RCC 7860 (cell line): Measurements from ENCODE around the gene FLRT3.

Source experiments
- DNase-seq: peaks from one replicate; pipeline ENCODE4 v3.0.0-alpha.2; 2015; ENCODE audit warnings: low spot score
- FAIRE-seq: peaks from 2 replicates; lab custom pipeline; 2012; peaks lifted over from hg19 to GRCh38; lab: Jason Lieb, UNC

FLRT3 gene

DNA sequence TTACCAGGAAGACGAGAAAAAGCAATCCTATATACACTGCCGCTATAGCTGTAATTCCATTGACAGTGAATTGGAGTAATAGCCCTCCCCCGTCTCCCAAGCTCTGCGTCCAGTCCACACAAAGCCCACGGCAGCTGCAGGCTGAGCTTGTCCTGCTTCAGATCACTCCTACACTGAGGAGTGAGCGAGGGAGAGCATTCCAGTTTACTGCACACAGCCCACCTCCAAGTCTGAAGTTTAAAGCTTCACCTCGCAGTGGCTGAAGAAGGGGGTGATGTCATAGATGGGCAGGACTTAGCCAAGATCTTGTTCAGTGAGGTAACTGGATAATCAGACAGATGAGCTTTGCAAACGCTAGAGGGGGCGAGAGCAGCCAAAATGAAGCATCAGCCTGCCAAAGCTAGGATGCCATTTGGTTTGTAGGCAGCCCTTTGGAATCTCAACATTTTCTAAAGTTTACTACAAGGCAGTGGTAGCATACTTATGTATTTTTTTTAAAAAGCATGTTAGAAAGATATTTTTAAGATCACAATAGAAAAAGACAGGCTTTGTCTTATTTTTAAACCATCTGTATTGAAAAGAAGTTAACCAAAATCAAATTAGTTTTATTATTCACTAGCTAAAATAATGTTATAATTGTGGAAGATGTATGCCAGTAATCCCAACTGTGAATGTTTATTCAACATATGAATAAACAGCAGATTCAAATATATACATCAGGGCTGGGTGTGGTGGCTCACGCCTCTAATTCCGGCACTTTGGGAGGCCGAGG is at the start of gene FLRT3:
Gene FLRT3 (minus strand): TSS at position 213 of the 772 bp plus-strand sequence. CDS start 10,106 bp downstream, outside the sequence.
- DNase-seq = peak; percentile 76
- FAIRE-seq = peak; percentile 84

DNA sequence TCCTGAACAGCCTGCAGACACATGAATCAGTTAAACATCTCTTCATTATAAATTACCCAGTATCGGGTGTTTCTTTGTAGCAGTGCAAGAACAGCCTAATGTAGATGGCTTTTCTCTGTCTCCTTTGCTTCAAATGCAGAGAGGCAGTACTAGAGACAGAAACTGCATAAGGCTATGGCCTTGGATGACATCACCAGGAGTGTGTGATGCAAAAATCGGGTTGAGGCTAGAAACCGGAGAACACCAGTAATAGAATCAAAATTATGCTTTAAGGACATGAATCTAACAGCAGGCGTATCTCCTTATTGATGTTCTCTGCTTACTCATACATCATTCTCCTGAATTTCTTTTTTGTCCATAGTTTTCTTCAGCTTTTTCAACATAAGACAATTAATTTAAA is 49.3 kb upstream of the FLRT3 start:
- FAIRE-seq = no peak

DNA sequence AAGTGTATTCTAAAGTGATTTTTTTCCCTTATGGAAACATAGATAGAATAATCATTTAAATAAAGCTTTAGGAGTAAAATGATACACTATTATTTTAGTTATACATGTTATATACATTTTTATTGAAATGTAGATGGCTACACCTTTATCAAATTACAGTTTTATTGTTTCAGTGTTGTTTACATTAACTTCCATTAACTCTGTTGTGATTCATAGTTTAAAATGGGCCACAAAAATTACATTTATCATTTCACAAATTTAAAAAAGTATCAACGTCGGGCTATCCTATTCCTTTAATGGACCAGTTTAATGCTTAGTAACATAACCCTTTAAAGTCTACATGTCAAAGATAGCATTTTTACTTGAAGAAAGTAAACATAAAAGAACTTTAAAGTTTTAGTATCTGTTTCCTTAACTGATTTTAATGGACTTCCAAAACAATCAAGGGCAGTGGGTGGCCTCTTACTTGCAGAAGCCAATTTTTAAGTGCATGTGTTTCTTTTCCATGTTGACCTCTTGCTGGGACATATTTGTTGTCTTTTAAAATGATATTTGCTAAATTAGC is 47.8 kb upstream of the FLRT3 start:
- no peak for FAIRE-seq
- DNase-seq = no peak

More for the DNA sequence above, 49.3 kb upstream of the FLRT3 start:
- DNase-seq = no peak

DNA sequence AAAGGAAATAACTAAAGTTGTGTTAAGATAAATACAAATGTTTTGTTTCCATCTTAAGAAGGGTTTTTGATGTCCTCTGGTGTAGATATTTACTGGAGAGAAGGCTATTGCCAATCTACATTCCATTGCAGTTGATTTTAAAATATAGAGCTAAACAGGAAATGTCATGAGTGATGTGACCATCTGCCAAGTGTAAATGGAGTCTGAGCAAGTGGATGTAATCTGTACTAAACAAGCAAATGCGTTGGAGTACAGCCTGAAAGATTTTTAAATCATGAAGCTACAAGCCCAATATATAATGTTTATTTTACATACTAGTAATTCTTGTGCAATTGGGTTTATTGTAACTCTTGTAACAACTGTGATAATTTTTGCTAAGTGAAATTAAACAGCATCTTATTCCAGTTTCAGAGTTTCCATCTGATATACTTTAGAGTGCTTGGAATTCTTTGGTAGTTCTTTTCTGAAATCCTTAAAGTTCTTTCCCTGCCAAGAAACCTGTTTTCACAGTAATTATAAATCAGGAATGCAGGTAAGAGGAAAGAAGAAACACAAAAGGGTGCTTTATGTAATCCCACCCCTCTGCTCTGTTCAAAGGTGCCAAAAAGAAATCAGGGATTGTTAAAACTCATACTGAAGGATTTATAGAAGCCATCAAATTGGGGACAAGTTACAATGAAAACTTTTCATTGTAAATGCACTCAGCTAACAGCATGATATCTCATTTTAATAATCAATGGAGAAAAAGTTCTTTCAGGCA is 47.2 kb upstream of the FLRT3 start:
- DNase-seq (no peak), FAIRE-seq (no peak)

DNA sequence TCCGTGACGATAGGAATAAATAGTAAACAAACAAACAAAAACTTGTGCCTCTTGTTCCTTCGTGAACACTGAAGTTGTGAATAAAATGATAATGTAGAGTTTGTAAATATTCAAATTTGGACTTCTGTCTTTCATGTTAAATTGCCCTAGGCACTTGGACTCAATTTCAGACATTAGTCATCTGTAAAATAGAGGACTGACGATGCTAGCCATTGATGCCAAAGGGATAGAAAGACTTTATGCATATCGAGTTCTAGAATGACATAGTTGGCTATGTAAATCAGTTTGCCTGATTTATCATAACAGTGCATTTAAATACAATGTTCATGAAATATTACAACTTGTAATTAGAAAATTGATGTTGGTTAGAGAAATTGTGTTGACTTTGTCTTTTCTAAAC is 45.9 kb upstream of the FLRT3 start:
- DNase-seq = no peak
- FAIRE-seq = no peak

DNA sequence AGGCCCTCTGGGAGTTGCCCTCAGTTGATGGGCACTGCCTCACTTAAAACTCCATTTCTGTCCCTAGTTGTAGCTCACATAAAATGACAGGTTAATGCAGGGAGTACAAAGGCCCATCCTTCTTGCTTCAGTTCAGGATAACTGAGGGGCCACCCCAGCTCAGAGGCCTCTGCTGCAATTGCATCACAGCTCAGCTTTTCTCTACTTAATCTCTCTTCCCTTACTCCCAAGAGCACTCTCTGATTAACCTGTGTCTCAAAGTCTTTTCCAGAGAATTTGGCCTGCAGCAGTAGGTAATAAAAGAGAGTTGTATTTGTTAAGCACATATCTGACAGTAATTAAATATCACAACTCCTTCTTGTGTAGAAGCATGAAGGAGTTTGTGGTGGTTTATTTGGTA is 40.9 kb upstream of the FLRT3 start:
- DNase-seq = no peak
- no peak for FAIRE-seq

DNA sequence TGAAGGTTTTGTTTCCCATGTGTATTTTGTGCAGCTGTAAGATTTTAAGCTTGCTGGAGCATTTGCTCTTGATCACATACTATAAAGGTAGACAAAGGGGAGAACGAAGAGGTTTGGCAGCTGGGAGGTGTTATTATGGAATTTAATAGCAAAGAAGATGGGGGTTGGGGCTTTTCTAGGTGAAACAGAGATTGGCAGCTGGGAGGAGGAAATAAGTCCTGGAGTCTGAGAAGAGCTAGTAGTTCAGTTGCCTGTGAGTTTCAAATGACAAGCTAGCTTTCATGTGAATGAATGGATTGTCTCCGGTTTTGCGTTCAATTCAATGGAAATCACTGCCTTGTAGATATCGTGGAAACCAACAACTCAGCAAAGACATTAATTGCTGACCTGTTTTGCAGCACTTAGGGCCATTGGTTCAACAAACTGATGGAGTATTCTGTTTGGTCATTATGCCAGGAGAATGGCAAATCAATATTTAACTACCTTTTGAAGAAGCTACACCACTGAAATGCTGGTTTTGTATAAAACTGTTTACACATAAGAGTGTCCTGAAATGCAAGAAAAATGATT is 38.1 kb upstream of the FLRT3 start:
- no peak for DNase-seq
- no peak for FAIRE-seq

DNA sequence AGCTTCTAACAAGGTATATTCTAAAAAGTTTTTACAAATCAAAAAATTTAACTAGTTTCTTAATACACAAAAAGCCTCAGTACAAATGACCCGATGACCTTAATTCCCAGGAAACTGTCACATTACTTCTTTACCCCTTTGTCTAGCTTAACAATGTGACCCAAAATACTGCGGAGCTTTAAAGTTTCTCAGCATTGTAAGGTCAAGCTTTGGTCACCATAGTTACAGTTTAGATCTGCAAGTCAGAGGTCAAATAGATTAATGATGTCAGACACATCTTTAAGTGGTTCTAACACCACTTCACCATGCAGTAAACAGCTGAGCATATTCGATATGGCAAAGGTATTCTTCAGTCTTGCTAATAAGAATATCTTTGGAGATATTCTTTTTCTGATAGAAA is 36.8 kb upstream of the FLRT3 start:
- FAIRE-seq (no peak), DNase-seq (no peak)

DNA sequence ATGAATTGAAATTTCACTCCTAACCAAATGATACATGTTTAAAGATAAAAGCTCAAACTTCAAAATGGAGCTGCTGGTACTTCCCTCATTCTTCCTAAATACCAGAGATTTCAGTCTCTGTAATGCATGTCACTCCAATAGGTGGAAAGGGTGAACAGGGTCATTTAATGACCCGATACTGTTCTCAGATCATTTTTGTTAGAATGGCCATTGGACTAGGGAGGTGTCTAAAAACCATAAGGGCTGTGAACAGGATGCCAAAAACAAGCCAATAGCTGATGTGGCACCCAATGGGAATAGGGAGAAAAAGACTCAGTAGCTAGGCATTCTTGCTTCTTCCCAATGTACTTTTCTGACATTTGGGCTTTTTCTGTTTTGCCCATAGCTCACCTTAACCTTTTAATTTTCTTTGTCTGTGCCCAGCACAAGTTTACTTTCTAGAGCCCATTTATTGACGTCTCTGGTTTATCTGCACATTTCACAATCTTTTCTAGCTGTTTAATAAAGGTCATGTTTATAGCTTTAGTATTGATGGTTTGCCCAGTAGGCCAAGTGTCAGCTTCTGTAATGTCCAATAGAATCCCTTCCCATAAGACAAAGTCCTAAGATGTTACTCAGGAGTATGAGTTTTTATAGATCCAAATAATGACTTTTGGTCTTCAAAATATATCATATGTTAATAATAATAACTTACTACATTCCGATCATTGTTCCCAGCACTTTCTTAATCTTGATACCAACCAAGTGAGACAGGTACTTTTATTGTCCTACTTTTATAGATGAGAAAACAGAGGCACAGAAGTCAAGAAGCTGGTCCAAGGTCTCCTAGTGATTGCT is 24.3 kb upstream of the FLRT3 start:
- DNase-seq (no peak), FAIRE-seq (no peak)

DNA sequence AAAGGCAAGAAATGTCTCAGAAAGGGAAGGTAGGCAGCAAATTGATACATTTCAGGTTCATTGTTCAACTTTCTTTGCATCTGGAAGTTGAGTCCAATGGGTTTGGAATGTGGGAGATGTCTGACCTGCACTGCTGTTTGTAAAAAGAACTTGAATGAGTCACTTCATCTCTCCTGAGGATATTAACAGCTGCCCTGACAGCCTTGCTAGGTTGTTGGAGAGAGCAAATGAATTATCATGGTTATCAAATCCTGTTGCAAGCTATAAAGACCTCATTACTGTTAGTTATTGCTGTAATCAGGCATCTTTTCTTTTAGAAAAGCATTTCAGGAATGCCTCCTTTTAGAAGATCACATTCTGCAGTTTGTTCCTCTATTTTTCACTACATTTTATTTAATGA is 23.0 kb upstream of the FLRT3 start:
- no peak for FAIRE-seq
- no peak for DNase-seq

DNA sequence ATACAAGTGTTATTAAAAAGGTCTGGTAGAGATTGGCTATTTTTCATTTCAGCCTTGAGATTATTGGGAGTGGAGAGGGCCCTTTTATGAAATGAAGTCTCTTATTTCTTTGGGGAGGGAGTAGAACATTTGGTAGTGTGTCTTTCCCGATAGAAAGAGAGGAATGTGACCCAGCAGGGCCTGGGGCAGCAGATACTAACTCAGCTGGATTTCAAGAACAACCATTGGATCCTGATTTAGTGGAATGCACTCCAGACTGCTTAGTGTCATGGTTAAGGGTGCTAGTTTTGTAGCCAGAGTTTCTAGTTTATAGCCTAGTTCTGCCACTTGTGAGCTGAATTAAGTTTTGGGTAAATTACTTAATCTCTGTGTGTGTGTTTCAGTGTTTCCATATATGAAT is 18.4 kb upstream of the FLRT3 start:
- FAIRE-seq (no peak), DNase-seq (no peak)

DNA sequence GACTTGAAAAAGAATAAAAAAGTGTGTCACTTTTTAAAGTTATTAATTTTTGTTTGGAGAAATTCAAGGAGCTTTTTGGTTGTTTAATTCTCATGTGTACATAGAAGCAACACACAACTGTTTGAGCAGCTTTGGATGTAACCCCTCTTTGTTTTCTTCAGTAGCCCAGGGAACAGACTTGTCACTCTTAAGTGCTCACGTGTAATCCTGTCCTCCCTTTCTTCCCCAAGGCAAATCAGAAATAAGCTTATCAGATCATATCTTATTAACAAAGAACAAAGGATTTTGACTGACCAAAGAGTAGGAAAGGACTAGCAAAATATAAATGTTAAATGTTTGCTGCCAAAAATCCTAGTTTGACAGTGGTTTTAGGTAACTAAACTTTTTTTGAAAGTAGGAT is 7.3 kb upstream of the FLRT3 start:
- no peak for FAIRE-seq
- no peak for DNase-seq

DNA sequence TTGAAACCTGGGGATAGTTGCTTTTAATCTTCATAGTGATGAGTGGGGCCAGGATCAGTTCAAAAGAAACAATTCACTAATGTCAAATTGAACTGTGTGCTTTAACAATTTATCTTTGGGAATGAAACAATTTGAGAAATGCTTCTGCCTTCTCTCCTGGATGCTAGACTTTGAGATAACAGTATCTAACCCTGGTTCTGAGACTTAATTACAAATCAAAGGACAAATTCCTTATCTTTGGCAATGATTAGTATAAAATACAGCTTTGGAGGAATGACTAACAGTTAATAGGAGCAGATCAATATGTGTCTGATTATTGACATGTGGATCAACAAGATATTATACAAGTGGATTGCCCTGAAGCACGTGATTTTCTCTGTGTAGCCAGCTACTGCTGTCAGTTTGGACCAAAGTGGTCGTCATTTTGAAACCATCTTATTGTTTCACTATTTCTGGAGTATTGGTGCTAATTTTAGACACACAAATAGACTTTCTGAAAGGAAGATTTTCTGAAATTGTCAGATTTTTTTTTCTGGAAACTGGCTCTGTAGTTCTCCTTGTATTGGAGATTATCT is 6.2 kb upstream of the FLRT3 start:
- DNase-seq (no peak), FAIRE-seq (no peak)

DNA sequence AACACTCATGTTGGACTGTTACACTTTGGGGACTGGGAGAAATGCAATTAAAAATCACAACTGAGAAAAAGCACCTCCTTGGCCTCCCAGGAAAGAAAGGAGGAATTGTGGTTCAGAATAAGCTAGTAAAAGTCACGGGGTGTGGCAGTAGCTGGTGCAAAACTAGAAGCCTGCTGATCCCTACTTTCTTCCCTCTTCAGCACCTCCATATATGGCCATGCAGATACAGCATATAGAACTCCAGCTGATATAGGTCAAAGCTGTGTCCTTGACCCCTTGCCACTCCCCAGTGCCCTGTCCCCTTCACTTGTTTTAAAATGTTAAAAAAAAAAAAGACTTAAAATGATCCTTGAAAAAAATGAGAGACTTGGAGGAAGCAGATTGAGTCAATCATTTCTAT is 5.5 kb upstream of the FLRT3 start:
- no peak for DNase-seq
- no peak for FAIRE-seq

DNA sequence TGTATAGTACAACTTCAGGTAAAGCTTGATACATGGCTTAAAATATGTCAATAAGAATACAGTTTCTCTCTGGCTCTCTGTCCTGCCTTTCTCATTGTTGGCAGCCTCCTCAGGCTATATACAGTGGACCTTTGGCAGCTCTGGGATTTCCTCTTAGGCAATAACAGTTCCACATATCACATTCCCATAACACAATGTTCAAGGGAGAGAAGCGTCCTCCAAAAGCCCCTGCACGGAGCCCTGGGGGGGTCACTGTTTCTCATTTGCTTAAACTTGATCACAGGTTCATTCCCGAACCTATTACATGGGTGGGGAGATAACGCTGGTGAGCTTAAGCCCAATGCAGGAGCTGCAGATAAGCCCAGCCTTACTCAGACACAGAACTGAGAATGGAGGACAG is 4.4 kb upstream of the FLRT3 start:
- no peak for FAIRE-seq
- no peak for DNase-seq

DNA sequence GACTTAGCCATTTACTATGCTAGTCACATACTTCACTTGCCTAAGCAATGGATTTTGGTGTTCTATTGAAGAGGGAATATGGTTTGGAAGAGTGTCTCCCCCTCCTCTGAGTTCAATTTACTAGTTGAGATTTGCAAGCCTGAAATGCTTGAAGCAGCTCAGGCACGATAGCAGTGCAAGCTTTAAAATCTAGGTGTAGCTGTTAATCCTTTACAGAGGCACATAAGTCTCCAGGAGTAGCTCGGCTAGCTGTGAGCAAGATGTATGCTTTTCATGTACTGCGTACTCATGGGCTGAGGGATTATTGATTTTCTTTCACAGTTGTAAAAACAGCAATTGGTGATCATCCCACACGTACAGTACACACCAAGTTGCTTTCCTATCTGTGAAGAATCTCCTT is 726 bp downstream of the FLRT3 start:
- no peak for DNase-seq
- FAIRE-seq = no peak

DNA sequence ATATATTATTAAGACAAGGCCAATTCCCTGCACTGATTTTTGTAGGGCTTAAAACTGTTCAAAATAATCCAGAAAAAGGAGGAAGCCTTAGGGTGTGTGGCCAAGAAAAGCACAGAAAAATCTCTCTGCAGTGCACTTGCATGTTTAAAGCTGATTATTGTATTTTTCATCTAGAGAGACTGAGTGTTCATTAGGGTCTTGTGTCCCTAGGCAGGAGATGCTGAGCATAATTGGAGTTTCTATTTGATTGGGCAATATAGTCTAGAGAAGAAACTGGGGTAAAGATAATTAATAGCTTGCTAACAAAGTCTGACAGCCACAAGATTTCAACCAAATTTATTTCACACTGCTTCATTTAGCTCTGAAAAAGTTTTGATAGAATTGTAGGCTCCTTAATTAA is 2.4 kb downstream of the FLRT3 start:
- FAIRE-seq (no peak), DNase-seq (no peak)

DNA sequence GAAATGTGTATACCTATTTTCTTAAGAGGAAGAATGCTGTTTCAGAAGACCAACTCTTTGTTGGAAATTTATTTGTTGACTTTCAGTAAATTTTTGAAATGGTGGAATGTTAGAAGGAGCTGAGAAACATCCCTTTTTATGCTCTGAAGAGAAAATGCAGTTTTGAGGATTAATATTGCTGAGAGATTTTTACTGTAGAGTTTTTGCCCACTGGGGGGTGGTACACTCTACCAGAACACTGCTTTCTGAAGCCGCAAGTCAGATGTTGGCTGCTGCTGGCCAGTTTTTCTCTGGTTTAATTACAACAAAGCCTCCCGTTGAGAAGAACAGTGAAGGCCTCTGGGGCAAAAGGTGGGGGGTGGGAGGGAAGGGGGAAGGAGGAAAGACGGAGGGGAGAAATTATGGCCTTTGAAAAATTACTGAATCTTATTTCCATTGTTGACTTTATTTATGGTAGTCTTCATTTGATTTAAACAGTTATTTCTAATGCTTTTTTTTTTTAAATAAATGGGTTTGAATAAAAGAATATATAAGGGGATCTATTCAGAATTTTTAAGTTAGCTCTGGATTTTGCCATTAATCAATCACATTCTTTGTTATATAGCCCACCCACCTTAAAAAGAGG is 3.0 kb downstream of the FLRT3 start:
- DNase-seq = no peak

DNA sequence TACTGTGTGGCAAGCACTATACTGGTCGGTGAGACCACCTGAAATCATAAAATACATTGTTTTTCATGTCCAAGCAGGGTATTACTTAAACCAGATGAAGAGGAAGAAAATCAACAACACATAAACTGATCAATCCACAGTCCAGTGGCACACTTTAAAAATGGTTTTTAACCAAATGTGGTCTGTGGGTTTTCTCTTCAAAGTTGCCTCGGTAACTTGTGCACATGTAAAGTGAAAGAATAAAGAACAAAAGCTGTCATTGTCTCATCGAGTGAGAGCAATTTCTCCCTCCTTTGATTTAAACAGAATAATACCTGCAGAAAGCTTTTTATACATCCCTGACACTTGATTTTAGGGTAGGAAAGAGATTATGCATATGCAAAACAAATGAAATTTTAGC is 3.7 kb downstream of the FLRT3 start:
- DNase-seq (no peak), FAIRE-seq (no peak)

More for the DNA sequence above, 3.0 kb downstream of the FLRT3 start:
- no peak for FAIRE-seq

DNA sequence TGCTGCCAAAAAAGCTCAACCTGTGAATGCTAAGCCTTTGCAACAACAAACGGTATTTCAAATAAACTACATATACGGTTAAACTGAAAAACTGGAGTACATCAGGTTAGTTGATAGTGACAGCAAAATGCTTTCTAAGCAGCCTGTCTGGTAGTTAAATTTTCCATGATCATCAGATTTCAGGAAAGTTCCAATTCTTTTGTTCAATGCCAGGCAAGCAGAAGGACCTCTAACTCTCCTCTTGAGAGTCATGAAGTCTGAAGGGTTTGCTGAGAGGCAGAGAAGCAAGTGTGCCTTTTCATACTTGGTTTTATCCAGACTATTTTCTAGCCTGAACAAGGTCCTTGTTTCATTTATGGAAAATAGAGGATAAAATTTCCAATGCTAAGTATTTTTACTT is 4.5 kb downstream of the FLRT3 start:
- no peak for DNase-seq
- no peak for FAIRE-seq
